ENCODE results near the gene WWOX.

DNA sequence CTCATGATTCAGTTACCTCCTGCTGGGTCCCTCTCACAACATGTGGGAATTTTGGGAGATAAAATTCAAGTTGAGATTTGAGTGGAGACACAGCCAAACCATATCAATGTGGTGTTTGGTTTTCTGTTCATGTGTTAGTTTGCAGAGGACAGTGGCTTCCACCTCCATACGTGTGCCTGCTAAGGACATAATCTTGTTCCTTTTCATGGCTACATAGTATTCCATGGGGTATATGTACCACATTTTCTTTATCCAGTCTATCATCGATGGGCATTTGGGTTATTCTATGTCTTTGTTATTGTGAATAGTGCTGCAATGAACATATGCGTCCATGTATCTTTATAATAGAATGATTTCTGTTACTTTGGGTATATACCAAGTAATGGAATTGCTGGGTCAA is 4.5 kb upstream of the WWOX start:
- TF ChIP-seq, protein P1, sequence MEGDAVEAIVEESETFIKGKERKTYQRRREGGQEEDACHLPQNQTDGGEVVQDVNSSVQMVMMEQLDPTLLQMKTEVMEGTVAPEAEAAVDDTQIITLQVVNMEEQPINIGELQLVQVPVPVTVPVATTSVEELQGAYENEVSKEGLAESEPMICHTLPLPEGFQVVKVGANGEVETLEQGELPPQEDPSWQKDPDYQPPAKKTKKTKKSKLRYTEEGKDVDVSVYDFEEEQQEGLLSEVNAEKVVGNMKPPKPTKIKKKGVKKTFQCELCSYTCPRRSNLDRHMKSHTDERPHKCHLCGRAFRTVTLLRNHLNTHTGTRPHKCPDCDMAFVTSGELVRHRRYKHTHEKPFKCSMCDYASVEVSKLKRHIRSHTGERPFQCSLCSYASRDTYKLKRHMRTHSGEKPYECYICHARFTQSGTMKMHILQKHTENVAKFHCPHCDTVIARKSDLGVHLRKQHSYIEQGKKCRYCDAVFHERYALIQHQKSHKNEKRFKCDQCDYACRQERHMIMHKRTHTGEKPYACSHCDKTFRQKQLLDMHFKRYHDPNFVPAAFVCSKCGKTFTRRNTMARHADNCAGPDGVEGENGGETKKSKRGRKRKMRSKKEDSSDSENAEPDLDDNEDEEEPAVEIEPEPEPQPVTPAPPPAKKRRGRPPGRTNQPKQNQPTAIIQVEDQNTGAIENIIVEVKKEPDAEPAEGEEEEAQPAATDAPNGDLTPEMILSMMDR (IDR thresholded peaks at IDR 0.05; ENCODE audit: poor library complexity): no peak
- no peak for TF ChIP-seq EZH2 (IDR thresholded peaks at IDR 0.05; ENCODE audit: borderline replicate concordance)

Measured in hepatocyte (in vitro differentiated cells).